ENCODE measurements around the gene ELAVL2.

ELAVL2 gene

DNA sequence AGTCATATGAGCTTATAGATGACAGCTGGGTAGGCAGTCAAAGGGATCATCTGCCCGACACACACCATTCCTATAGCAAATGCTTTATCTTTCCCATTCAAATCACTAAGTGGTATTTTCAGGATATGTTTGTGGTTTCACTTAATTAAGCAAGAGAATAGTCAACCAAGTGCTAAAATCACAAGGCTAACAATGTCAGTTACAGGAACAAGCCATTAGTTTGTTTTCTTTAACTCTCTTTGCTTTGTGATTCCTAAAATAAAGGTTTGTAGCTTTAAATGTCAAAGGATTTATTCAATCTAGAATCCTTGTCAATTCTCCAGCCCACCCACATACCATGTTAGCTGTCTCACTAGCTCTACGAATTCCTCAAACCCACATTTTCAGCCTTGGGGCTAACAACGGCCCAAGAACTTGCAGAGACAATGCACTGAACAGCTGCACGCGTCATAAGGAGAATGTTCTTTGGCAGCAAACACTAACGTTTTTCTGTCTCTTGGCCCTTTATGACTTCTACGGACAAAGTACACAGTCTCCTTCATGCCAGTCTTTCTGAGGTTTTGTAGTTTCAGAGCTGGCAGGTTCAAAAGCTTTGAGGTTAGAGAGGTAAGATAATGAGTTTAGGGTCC is 56.6 kb downstream of the ELAVL2 start:
- H3K4me3 ChIP-seq (ENCODE audit: low read depth, low read length) = no peak overlapping the region
- TF ChIP-seq, protein P1, sequence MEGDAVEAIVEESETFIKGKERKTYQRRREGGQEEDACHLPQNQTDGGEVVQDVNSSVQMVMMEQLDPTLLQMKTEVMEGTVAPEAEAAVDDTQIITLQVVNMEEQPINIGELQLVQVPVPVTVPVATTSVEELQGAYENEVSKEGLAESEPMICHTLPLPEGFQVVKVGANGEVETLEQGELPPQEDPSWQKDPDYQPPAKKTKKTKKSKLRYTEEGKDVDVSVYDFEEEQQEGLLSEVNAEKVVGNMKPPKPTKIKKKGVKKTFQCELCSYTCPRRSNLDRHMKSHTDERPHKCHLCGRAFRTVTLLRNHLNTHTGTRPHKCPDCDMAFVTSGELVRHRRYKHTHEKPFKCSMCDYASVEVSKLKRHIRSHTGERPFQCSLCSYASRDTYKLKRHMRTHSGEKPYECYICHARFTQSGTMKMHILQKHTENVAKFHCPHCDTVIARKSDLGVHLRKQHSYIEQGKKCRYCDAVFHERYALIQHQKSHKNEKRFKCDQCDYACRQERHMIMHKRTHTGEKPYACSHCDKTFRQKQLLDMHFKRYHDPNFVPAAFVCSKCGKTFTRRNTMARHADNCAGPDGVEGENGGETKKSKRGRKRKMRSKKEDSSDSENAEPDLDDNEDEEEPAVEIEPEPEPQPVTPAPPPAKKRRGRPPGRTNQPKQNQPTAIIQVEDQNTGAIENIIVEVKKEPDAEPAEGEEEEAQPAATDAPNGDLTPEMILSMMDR (IDR thresholded peaks at IDR 0.05; ENCODE audit: borderline replicate concordance, insufficient read depth, low read depth, low read length) = no peak

- TF ChIP-seq, protein P1 (IDR thresholded peaks at IDR 0.05; ENCODE audit: borderline replicate concordance, insufficient read depth, low read depth, low read length) = no peak
- no peak overlapping the region for H3K4me3 ChIP-seq (ENCODE audit: low read depth, low read length)
Observed at GRCh38 chr9:23768861-23769260, 57.2 kb downstream of the ELAVL2 start.

DNA sequence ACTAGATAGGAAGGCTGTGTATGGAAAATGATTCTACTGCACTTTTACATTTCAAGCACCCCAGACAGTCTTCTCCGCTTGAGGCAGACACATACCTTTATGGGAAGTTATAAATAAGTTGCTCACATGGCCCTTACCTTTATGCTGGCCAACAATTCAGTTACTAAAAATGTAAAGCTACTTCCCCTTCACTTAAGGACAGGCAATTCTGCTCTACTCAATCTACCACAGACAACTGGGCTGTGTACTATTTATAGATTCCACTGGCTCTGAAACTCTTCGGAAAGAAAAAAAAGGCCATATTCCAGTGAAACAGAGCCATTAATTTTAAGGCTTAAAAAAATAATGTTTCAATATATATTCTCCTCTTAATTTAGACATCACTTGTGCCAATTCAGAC is 59.4 kb downstream of the ELAVL2 start:
- TF ChIP-seq, protein P1 (IDR thresholded peaks at IDR 0.05; ENCODE audit: borderline replicate concordance, insufficient read depth, low read depth, low read length) = no peak

DNA sequence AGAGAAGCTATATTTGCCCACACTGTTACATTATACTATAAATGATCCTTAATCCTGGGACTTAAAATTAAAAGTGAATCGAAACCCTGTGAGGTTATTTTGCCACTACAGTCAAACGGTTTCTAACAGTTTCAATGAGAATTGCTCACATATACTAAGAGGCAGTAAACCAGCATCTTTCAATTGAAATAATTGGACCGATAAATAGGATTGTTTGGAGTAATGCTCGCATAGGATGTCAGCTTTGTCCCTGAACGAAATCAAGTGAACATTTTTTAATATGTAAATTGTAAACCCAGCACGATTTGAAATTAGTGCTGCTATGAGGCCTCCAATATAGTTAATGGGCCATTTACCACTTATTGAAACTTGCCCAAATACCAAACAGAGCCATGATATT is 60.5 kb downstream of the ELAVL2 start:
- TF ChIP-seq, protein P1 (IDR thresholded peaks at IDR 0.05; ENCODE audit: borderline replicate concordance, insufficient read depth, low read depth, low read length) = no peak
- H3K4me3 ChIP-seq (ENCODE audit: low read depth, low read length) = no peak overlapping the region

More for the DNA sequence above, 59.4 kb downstream of the ELAVL2 start:
- no peak overlapping the region for H3K4me3 ChIP-seq (ENCODE audit: low read depth, low read length)

DNA sequence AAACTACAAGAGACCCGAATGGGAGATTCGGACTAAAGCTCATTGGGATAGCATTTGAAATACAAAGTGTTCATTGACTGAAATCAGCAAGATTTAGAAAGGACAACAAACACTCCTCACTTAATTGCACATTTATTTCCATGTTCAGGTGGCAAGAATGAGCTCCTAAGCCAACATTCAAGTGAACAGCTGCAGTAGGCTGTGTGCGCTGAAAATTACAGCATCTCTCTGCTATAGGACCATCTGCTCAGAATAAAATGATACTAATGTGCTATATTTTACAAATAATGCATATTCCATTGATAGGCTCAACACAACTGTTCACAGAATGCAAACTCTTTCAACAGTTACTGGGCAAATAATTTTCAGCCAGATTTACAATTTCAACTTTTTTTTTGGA is 61.8 kb downstream of the ELAVL2 start:
- TF ChIP-seq, protein P1 (IDR thresholded peaks at IDR 0.05; ENCODE audit: borderline replicate concordance, insufficient read depth, low read depth, low read length) = no peak
- no peak overlapping the region for H3K4me3 ChIP-seq (ENCODE audit: low read depth, low read length)

GRCh38 chr9:23754551-23754950 is 71.5 kb downstream of the ELAVL2 start:
- no peak overlapping the region for H3K4me3 ChIP-seq (ENCODE audit: low read depth, low read length)
- TF ChIP-seq, protein P1 (IDR thresholded peaks at IDR 0.05; ENCODE audit: borderline replicate concordance, insufficient read depth, low read depth, low read length) = no peak

GRCh38 chr9:23752859-23753258 is 73.2 kb downstream of the ELAVL2 start:
- TF ChIP-seq, protein P1 (IDR thresholded peaks at IDR 0.05; ENCODE audit: borderline replicate concordance, insufficient read depth, low read depth, low read length) = no peak
- H3K4me3 ChIP-seq (ENCODE audit: low read depth, low read length) = no peak overlapping the region

Data from GM12875 (cell line).